ENCODE measurements around the gene GUCA2A. TPM values are rescaled to one million over a fixed set of nuclear protein-coding genes. Genes with fewer than 3 reads are reported as not detected.
A peak's percentile ranks its signal among the peaks of the same experiment; 100 is the strongest.

Gene GUCA2A
- total and polyA plus RNA-seq, 2 of the 13 experiments (the other 11 are each of a cell fraction or from before 2014, with no cell fraction given): not detected

- ChIA-PET CTCF (ENCODE audit: low intra/inter-chr PET ratio, low total read pairs) (no interaction called here), POLR2A (no interaction called here)
- Histone ChIP-seq H3K79me2 (ENCODE audit: insufficient read depth, low read length) (peaks cover 23% of the 10 kb centered on the region), H3K4me2 (ENCODE audit: low read depth, low read length) (no peak overlapping the region), H3K9me3 (ENCODE audit: low read length) (no peaks in the 10 kb centered on the region), H4K20me1 (ENCODE audit: insufficient read depth, low read length) (no peaks in the 10 kb centered on the region), H3K4me3 (replicated peaks in 1 of 3; ENCODE audit: insufficient read depth in 1 of 3, low read depth in 2 of 3, low read length in 3 of 3) (no peak overlapping the region), H3K27me3 (ENCODE audit: control insufficient read depth in 1 of 2, insufficient read depth in 2 of 2, low read length in 2 of 2) (no peaks in the 10 kb centered on the region), H3K4me1 (ENCODE audit: insufficient read depth, low read length) (no peaks in the 10 kb centered on the region), H3K27ac (ENCODE audit: extremely low read length, insufficient read depth, low read length) (no peak overlapping the region), H2AFZ (ENCODE audit: low read length) (no peak overlapping the region), H3K9ac (ENCODE audit: insufficient read depth, low read depth, low read length) (no peak overlapping the region), H3K36me3 (replicated peaks in 1 of 2; ENCODE audit: control insufficient read depth in 1 of 2, insufficient read depth in 2 of 2, low read length in 2 of 2) (peaks cover 7 to 18% of the 10 kb centered on the region in 2 experiments; a peak in 4 of 5 replicates)
- no peak for ATAC-seq
- in situ Hi-C loops (cut with HindIII; ENCODE audit: extremely low pct_ligation_motif_present, low pct_unique_long_range_greater_than_20kb) (no loop called here), intact Hi-C loops (cut with micrococcal nuclease; ENCODE audit: unreplicated experiment) (no loop called here)
- no peak for DNase-seq (ENCODE audit: low spot score)
- FAIRE-seq: no peak
- no TSS peak for BruUV-seq (replicated peaks)
- 98% methylated on average over 3 of the region's 3 CpGs for WGBS (ENCODE audit: low lambda C conversion rate)
- TF ChIP-seq, protein P1, sequence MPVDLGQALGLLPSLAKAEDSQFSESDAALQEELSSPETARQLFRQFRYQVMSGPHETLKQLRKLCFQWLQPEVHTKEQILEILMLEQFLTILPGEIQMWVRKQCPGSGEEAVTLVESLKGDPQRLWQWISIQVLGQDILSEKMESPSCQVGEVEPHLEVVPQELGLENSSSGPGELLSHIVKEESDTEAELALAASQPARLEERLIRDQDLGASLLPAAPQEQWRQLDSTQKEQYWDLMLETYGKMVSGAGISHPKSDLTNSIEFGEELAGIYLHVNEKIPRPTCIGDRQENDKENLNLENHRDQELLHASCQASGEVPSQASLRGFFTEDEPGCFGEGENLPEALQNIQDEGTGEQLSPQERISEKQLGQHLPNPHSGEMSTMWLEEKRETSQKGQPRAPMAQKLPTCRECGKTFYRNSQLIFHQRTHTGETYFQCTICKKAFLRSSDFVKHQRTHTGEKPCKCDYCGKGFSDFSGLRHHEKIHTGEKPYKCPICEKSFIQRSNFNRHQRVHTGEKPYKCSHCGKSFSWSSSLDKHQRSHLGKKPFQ (CRISPR knock-in tag; IDR thresholded peaks at IDR 0.05; ENCODE audit: insufficient replicate concordance): no peak
Measured at GRCh38 chr1:42206164-42206563, 41.6 kb upstream of the GUCA2A start.

- TF ChIP-seq ZNF160 (CRISPR knock-in tag; IDR thresholded peaks at IDR 0.05) (peak; percentile 65; the same call in 1 of the 2 replicates), RBM39 (IDR thresholded peaks at IDR 0.05; ENCODE audit: low read depth, low read length, poor library complexity, severe bottlenecking) (no peak)
- intact Hi-C loops (cut with micrococcal nuclease; ENCODE audit: unreplicated experiment) (no loop called here), in situ Hi-C loops (cut with HindIII; ENCODE audit: extremely low pct_ligation_motif_present, low pct_unique_long_range_greater_than_20kb) (no loop called here)
- no peak overlapping the region for H3K4me3 ChIP-seq (replicated peaks in 1 of 3; ENCODE audit: insufficient read depth in 1 of 3, low read depth in 2 of 3, low read length in 3 of 3)
- DNase-seq (ENCODE audit: low spot score) (no peak), FAIRE-seq (no peak), ATAC-seq (no peak)
- no peaks in the 10 kb centered on the region for H4K20me1 ChIP-seq (ENCODE audit: insufficient read depth, low read length)
- no peak overlapping the region for H3K4me2 ChIP-seq (ENCODE audit: low read depth, low read length)
- H3K4me1 ChIP-seq (ENCODE audit: insufficient read depth, low read length): no peaks in the 10 kb centered on the region
- H3K9ac ChIP-seq (ENCODE audit: insufficient read depth, low read depth, low read length): no peak overlapping the region
- H2AFZ ChIP-seq (ENCODE audit: low read length): no peak overlapping the region
- POLR2A ChIA-PET: no interaction called here
- no peaks in the 10 kb centered on the region for H3K9me3 ChIP-seq (ENCODE audit: low read length)
- BruUV-seq (replicated peaks): no TSS peak
- CTCF ChIA-PET (ENCODE audit: low intra/inter-chr PET ratio, low total read pairs): no interaction called here
- H3K27ac ChIP-seq (ENCODE audit: extremely low read length, insufficient read depth, low read length): no peak overlapping the region
- H3K79me2 ChIP-seq (ENCODE audit: insufficient read depth, low read length): peaks cover 3% of the 10 kb centered on the region
- H3K36me3 ChIP-seq (replicated peaks in 1 of 2; ENCODE audit: control insufficient read depth in 1 of 2, insufficient read depth in 2 of 2, low read length in 2 of 2): peaks cover 6 to 29% of the 10 kb centered on the region in 2 experiments; a peak in 4 of 5 replicates
- no peaks in the 10 kb centered on the region for H3K27me3 ChIP-seq (ENCODE audit: control insufficient read depth in 1 of 2, insufficient read depth in 2 of 2, low read length in 2 of 2)
Measured at GRCh38 chr1:42201986-42202385, 37.4 kb upstream of the GUCA2A start.

All from HepG2 (cell line).